Measurements from ENCODE around the gene HS3ST5.

GRCh38 chr6:114049367-114049966 lies 293.4 kb downstream of the HS3ST5 start:
- TF ChIP-seq CTCF (IDR thresholded peaks at IDR 0.05) (no peak), POLR2A (IDR thresholded peaks at IDR 0.05) (no peak), EP300 (IDR thresholded peaks at IDR 0.05) (no peak)
